ENCODE measurements around the gene PMEPA1.

Gene PMEPA1

GRCh38 chr20:57688864-57689263 lies 21.0 kb downstream of the PMEPA1 start:
- no peak for TF ChIP-seq CTCF (conservative IDR thresholded peaks at IDR 0.05; ENCODE audit: control insufficient read depth, insufficient read depth, low read depth, low read length)
- peak; percentile 12 for DNase-seq (ENCODE audit: low read depth)
- no peak overlapping the region for H3K4me3 ChIP-seq (ENCODE audit: control insufficient read depth, low read depth, low read length)

GRCh38 chr20:57688295-57688694 lies 21.5 kb downstream of the PMEPA1 start:
- no peak for TF ChIP-seq CTCF (conservative IDR thresholded peaks at IDR 0.05; ENCODE audit: control insufficient read depth, insufficient read depth, low read depth, low read length)
- DNase-seq (ENCODE audit: low read depth): no peak
- no peak overlapping the region for H3K4me3 ChIP-seq (ENCODE audit: control insufficient read depth, low read depth, low read length)

- no peak for DNase-seq (ENCODE audit: low read depth)
- H3K4me3 ChIP-seq (ENCODE audit: control insufficient read depth, low read depth, low read length): no peak overlapping the region
- TF ChIP-seq CTCF (conservative IDR thresholded peaks at IDR 0.05; ENCODE audit: control insufficient read depth, insufficient read depth, low read depth, low read length): no peak
These were observed 22.7 kb downstream of the PMEPA1 start for GRCh38 chr20:57686931-57687652.

- no peak for DNase-seq (ENCODE audit: low read depth)
- no peak overlapping the region for H3K4me3 ChIP-seq (ENCODE audit: control insufficient read depth, low read depth, low read length)
- TF ChIP-seq CTCF (conservative IDR thresholded peaks at IDR 0.05; ENCODE audit: control insufficient read depth, insufficient read depth, low read depth, low read length): no peak
These were observed 24.6 kb downstream of the PMEPA1 start for GRCh38 chr20:57685146-57685758.

GRCh38 chr20:57684808-57685140 lies 25.0 kb downstream of the PMEPA1 start:
- no peak overlapping the region for H3K4me3 ChIP-seq (ENCODE audit: control insufficient read depth, low read depth, low read length)
- DNase-seq (ENCODE audit: low read depth): no peak
- no peak for TF ChIP-seq CTCF (conservative IDR thresholded peaks at IDR 0.05; ENCODE audit: control insufficient read depth, insufficient read depth, low read depth, low read length)

GRCh38 chr20:57683881-57684807 lies 25.7 kb downstream of the PMEPA1 start:
- DNase-seq (ENCODE audit: low read depth): no peak
- H3K4me3 ChIP-seq (ENCODE audit: control insufficient read depth, low read depth, low read length): no peak overlapping the region
- no peak for TF ChIP-seq CTCF (conservative IDR thresholded peaks at IDR 0.05; ENCODE audit: control insufficient read depth, insufficient read depth, low read depth, low read length)
